ENCODE data around the gene KCNMB3. TPM values are rescaled to one million over a fixed set of nuclear protein-coding genes. Genes with fewer than 3 reads are reported as not detected.
"Not testable (repeated sequence)": the region's sequence is repeated elsewhere in the genome, so short reads cannot be mapped to it uniquely, and the experiment has no call there.

KCNMB3 gene
- total RNA-seq, 1 donor: 0.31 TPM

GRCh38 chr3:179247289-179248015, 3.5 kb downstream of the KCNMB3 start:
- Histone ChIP-seq H3K9me3 (ENCODE audit: low read depth, low read length) (no peaks in the 10 kb centered on the region), H3K4me1 (ENCODE audit: insufficient read depth, low read length) (no peaks in the 10 kb centered on the region), H3K4me3 (ENCODE audit: low read length) (no peak overlapping the region), H3K27me3 (ENCODE audit: insufficient read depth, low read length) (no peaks in the 10 kb centered on the region)

- Histone ChIP-seq H3K4me1 (ENCODE audit: insufficient read depth, low read length) (no peaks in the 10 kb centered on the region), H3K27me3 (ENCODE audit: insufficient read depth, low read length) (no peaks in the 10 kb centered on the region), H3K9me3 (ENCODE audit: low read depth, low read length) (no peaks in the 10 kb centered on the region), H3K4me3 (ENCODE audit: low read length) (no peak overlapping the region)
These were observed 6.0 kb downstream of the KCNMB3 start for GRCh38 chr3:179244878-179245277.

- not testable (repeated sequence) for H3K4me1 ChIP-seq (ENCODE audit: insufficient read depth, low read length); H3K9me3 ChIP-seq (ENCODE audit: low read depth, low read length); H3K4me3 ChIP-seq (ENCODE audit: low read length); H3K27me3 ChIP-seq (ENCODE audit: insufficient read depth, low read length)
These were observed 8.1 kb downstream of the KCNMB3 start for GRCh38 chr3:179242859-179243258.

GRCh38 chr3:179240299-179240698, 10.6 kb downstream of the KCNMB3 start:
- H3K9me3 ChIP-seq (ENCODE audit: low read depth, low read length); H3K4me3 ChIP-seq (ENCODE audit: low read length); H3K27me3 ChIP-seq (ENCODE audit: insufficient read depth, low read length); H3K4me1 ChIP-seq (ENCODE audit: insufficient read depth, low read length): not testable (repeated sequence)

- no peaks in the 10 kb centered on the region for H3K27me3 ChIP-seq (ENCODE audit: insufficient read depth, low read length)
- no peaks in the 10 kb centered on the region for H3K9me3 ChIP-seq (ENCODE audit: low read depth, low read length)
- no peak overlapping the region for H3K4me3 ChIP-seq (ENCODE audit: low read length)
- H3K4me1 ChIP-seq (ENCODE audit: insufficient read depth, low read length): no peaks in the 10 kb centered on the region
These were observed 14.1 kb downstream of the KCNMB3 start for GRCh38 chr3:179236669-179237301.

- Histone ChIP-seq H3K27me3 (ENCODE audit: insufficient read depth, low read length) (no peaks in the 10 kb centered on the region), H3K9me3 (ENCODE audit: low read depth, low read length) (no peaks in the 10 kb centered on the region), H3K4me1 (ENCODE audit: insufficient read depth, low read length) (no peaks in the 10 kb centered on the region), H3K4me3 (ENCODE audit: low read length) (no peak overlapping the region)
These were observed 16.7 kb downstream of the KCNMB3 start for GRCh38 chr3:179234199-179234598.

- H3K27me3 ChIP-seq (ENCODE audit: insufficient read depth, low read length): no peaks in the 10 kb centered on the region
- H3K9me3 ChIP-seq (ENCODE audit: low read depth, low read length): no peaks in the 10 kb centered on the region
- H3K4me1 ChIP-seq (ENCODE audit: insufficient read depth, low read length): no peaks in the 10 kb centered on the region
- no peak overlapping the region for H3K4me3 ChIP-seq (ENCODE audit: low read length)
These were observed 17.9 kb downstream of the KCNMB3 start for GRCh38 chr3:179233043-179233442.

- no peak overlapping the region for H3K4me3 ChIP-seq (ENCODE audit: low read length)
- H3K9me3 ChIP-seq (ENCODE audit: low read depth, low read length): no peaks in the 10 kb centered on the region
- no peaks in the 10 kb centered on the region for H3K27me3 ChIP-seq (ENCODE audit: insufficient read depth, low read length)
- no peaks in the 10 kb centered on the region for H3K4me1 ChIP-seq (ENCODE audit: insufficient read depth, low read length)
These were observed 21.7 kb downstream of the KCNMB3 start for GRCh38 chr3:179229177-179229576.

- no peaks in the 10 kb centered on the region for H3K4me1 ChIP-seq (ENCODE audit: insufficient read depth, low read length)
- H3K9me3 ChIP-seq (ENCODE audit: low read depth, low read length): no peaks in the 10 kb centered on the region
- no peaks in the 10 kb centered on the region for H3K27me3 ChIP-seq (ENCODE audit: insufficient read depth, low read length)
- no peak overlapping the region for H3K4me3 ChIP-seq (ENCODE audit: low read length)
These were observed 23.6 kb downstream of the KCNMB3 start for GRCh38 chr3:179227349-179227748.

- no peaks in the 10 kb centered on the region for H3K27me3 ChIP-seq (ENCODE audit: insufficient read depth, low read length)
- H3K9me3 ChIP-seq (ENCODE audit: low read depth, low read length): no peaks in the 10 kb centered on the region
- H3K4me1 ChIP-seq (ENCODE audit: insufficient read depth, low read length): no peaks in the 10 kb centered on the region
- H3K4me3 ChIP-seq (ENCODE audit: low read length): no peak overlapping the region
These were observed 26.3 kb downstream of the KCNMB3 start for GRCh38 chr3:179224584-179224983.

GRCh38 chr3:179223548-179223947, 27.4 kb downstream of the KCNMB3 start:
- no peaks in the 10 kb centered on the region for H3K27me3 ChIP-seq (ENCODE audit: insufficient read depth, low read length)
- H3K9me3 ChIP-seq (ENCODE audit: low read depth, low read length): no peaks in the 10 kb centered on the region
- no peaks in the 10 kb centered on the region for H3K4me1 ChIP-seq (ENCODE audit: insufficient read depth, low read length)
- no peak overlapping the region for H3K4me3 ChIP-seq (ENCODE audit: low read length)

GRCh38 chr3:179218213-179218612, 32.7 kb downstream of the KCNMB3 start:
- H3K4me3 ChIP-seq (ENCODE audit: low read length); H3K27me3 ChIP-seq (ENCODE audit: insufficient read depth, low read length); H3K9me3 ChIP-seq (ENCODE audit: low read depth, low read length); H3K4me1 ChIP-seq (ENCODE audit: insufficient read depth, low read length): not testable (repeated sequence)

- H3K27me3 ChIP-seq (ENCODE audit: insufficient read depth, low read length); H3K9me3 ChIP-seq (ENCODE audit: low read depth, low read length); H3K4me3 ChIP-seq (ENCODE audit: low read length); H3K4me1 ChIP-seq (ENCODE audit: insufficient read depth, low read length): not testable (repeated sequence)
These were observed 35.4 kb downstream of the KCNMB3 start for GRCh38 chr3:179215550-179215949.

- no peaks in the 10 kb centered on the region for H3K27me3 ChIP-seq (ENCODE audit: insufficient read depth, low read length)
- H3K4me3 ChIP-seq (ENCODE audit: low read length): no peak overlapping the region
- peaks cover 3% of the 10 kb centered on the region for H3K4me1 ChIP-seq (ENCODE audit: insufficient read depth, low read length)
- no peaks in the 10 kb centered on the region for H3K9me3 ChIP-seq (ENCODE audit: low read depth, low read length)
These were observed 50.1 kb downstream of the KCNMB3 start for GRCh38 chr3:179200790-179201189.

- no peak overlapping the region for H3K4me3 ChIP-seq (ENCODE audit: low read length)
- peaks cover 7% of the 10 kb centered on the region for H3K4me1 ChIP-seq (ENCODE audit: insufficient read depth, low read length)
- H3K27me3 ChIP-seq (ENCODE audit: insufficient read depth, low read length): no peaks in the 10 kb centered on the region
- H3K9me3 ChIP-seq (ENCODE audit: low read depth, low read length): no peaks in the 10 kb centered on the region
These were observed 54.2 kb downstream of the KCNMB3 start for GRCh38 chr3:179196700-179197099.

- Histone ChIP-seq H3K27me3 (ENCODE audit: insufficient read depth, low read length) (no peaks in the 10 kb centered on the region), H3K4me1 (ENCODE audit: insufficient read depth, low read length) (peaks cover 7% of the 10 kb centered on the region), H3K4me3 (ENCODE audit: low read length) (no peak overlapping the region), H3K9me3 (ENCODE audit: low read depth, low read length) (no peaks in the 10 kb centered on the region)
These were observed 54.8 kb downstream of the KCNMB3 start for GRCh38 chr3:179196098-179196497.

All from mononuclear cell (primary cell).